ENCODE data around the gene BEST1.

Gene BEST1

GRCh38 chr11:61950035-61950547 lies at the start of gene BEST1:
BEST1 (plus strand) TSS chr11:61950351; CDS start chr11:61951807, 1,456 bp downstream.
- no peak for DNase-seq

GRCh38 chr11:61901397-61901796 lies 48.8 kb upstream of the BEST1 start:
- DNase-seq, result no peak

GRCh38 chr11:61902313-61902712 lies 47.8 kb upstream of the BEST1 start:
- DNase-seq, result no peak

- DNase-seq, result no peak
Observed at GRCh38 chr11:61903845-61904244, 46.3 kb upstream of the BEST1 start.

GRCh38 chr11:61904539-61905048 lies 45.6 kb upstream of the BEST1 start:
- no peak for DNase-seq

- DNase-seq, result no peak
Observed at GRCh38 chr11:61905067-61905696, 45.0 kb upstream of the BEST1 start.

- DNase-seq, result no peak
Observed at GRCh38 chr11:61905801-61906521, 44.2 kb upstream of the BEST1 start.

GRCh38 chr11:61906522-61906909 lies 43.6 kb upstream of the BEST1 start:
- no peak for DNase-seq

GRCh38 chr11:61907282-61907681 lies 42.9 kb upstream of the BEST1 start:
- no peak for DNase-seq

- no peak for DNase-seq
Observed at GRCh38 chr11:61907871-61908729, 42.1 kb upstream of the BEST1 start.

- peak; percentile 33 for DNase-seq
Observed at GRCh38 chr11:61908730-61909316, 41.3 kb upstream of the BEST1 start.

GRCh38 chr11:61910187-61911127 lies 39.7 kb upstream of the BEST1 start:
- no peak for DNase-seq

- DNase-seq, result no peak
Observed at GRCh38 chr11:61911128-61911700, 38.9 kb upstream of the BEST1 start.

- DNase-seq, result no peak
Observed at GRCh38 chr11:61911701-61912529, 38.2 kb upstream of the BEST1 start.

GRCh38 chr11:61912530-61912898 lies 37.6 kb upstream of the BEST1 start:
- DNase-seq, result no peak

GRCh38 chr11:61912991-61913698 lies 37.0 kb upstream of the BEST1 start:
- DNase-seq, result no peak

GRCh38 chr11:61913699-61914395 lies 36.3 kb upstream of the BEST1 start:
- no peak for DNase-seq

- no peak for DNase-seq
Observed at GRCh38 chr11:61914471-61915171, 35.5 kb upstream of the BEST1 start.
